ENCODE data around the gene GJC2. TPM values are rescaled to one million over a fixed set of nuclear protein-coding genes. Genes with fewer than 3 reads are reported as not detected.

The GJC2 gene
- total and polyA plus RNA-seq, 8 donors = 0.46 to 26.6 (median 1.5) TPM; not detected in 2

- peak overlapping the region; percentile 65 to 97 (median 88) for H3K4me3 ChIP-seq
- peaks cover 36 to 44% (median 43%) of the 10 kb centered on the region in 4 donors for H3K4me1 ChIP-seq
- WGBS, 5 donors = 20 to 32% (median 23%) methylated on average over 23 to 30 of the region's 30 CpGs
- intact Hi-C loops (cut with DNase I; ENCODE audit: low total_unique reads) = no loop called here
- no peaks in the 10 kb centered on the region for H3K27me3 ChIP-seq
- peak overlapping the region; percentile 97 to 99 (median 99) for H3K27ac ChIP-seq
- TF ChIP-seq POLR2AphosphoS5 (IDR thresholded peaks at IDR 0.05) (peak in 1 of 3 donors; percentile 17), EP300 (IDR thresholded peaks at IDR 0.05) (no peak), POLR2A (IDR thresholded peaks at IDR 0.05) (no peak)
- no peaks in the 10 kb centered on the region for H3K9me3 ChIP-seq
- DNase-seq = no peak
- H3K36me3 ChIP-seq = no peaks in the 10 kb centered on the region
Measured at GRCh38 chr1:228139406-228139930, 10.3 kb upstream of the GJC2 start.

GRCh38 chr1:228139931-228140723 lies 9.6 kb upstream of the GJC2 start, which contains the start of gene GUK1:
GUK1 (plus strand) TSS chr1:228140279; CDS start chr1:228140303, 24 bp downstream.
- Histone ChIP-seq H3K4me1 (peaks cover 38 to 51% (median 50%) of the 10 kb centered on the region in 4 donors), H3K36me3 (peaks cover 0 to 4% (median 2%) of the 10 kb centered on the region in 4 donors), H3K9me3 (no peaks in the 10 kb centered on the region), H3K27ac (peak within 1 kb of the TSS; percentile 97 to 99 (median 99)), H3K27me3 (no peaks in the 10 kb centered on the region), H3K4me3 (peak within 1 kb of the TSS; percentile 65 to 97 (median 88))
- 0 to 2% (median 0%) methylated on average over 22 to 95 of the region's 95 CpGs for WGBS, 5 donors
- intact Hi-C loops (cut with DNase I; ENCODE audit: low total_unique reads) = loop anchor here (10.0 kb wide), 1 partner anchor 45 kb away; no protein-coding TSS in a partner anchor
- peak; percentile 100 for DNase-seq
- TF ChIP-seq CTCF (IDR thresholded peaks at IDR 0.05) (peak in 5 of 7 experiments; percentile 11 to 55 (median 19)), POLR2A (IDR thresholded peaks at IDR 0.05) (peak in 2 of 4 donors; percentile 82 to 98), EP300 (IDR thresholded peaks at IDR 0.05) (no peak), POLR2AphosphoS5 (IDR thresholded peaks at IDR 0.05) (peak; percentile 97 to 99 (median 98))

DNA sequence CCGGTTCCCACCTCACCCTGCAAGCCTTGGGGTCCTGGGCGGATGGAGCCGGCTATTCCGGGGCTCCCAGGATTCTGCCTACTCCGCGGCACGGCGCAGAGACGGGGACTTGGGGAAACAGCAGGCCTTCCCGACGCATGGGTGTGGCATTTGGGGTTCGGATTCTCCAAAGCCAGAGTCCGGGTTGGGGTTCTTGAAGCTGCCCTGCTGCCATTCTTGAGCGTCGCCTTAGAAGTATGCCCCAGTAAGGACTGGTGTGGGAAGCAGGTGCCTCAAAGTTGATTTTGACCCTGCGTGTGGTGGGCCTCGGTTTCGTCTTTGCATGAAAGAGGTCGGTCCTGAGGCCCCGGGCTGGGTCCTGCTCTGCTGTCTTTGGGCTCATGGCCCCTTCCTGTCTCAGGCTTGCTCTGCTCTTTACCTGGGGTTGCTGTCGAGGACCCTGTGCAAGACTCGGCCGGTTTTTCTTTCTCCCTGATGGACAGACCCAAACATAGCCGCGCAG lies 9.0 kb upstream of the GJC2 start:
- peaks cover 38 to 57% (median 53%) of the 10 kb centered on the region in 4 donors for H3K4me1 ChIP-seq
- H3K4me3 ChIP-seq = peak overlapping the region; percentile 65 to 97 (median 88)
- H3K9me3 ChIP-seq = no peaks in the 10 kb centered on the region
- DNase-seq = no peak
- 1 to 4% (median 2%) methylated on average over 15 to 25 of the region's 25 CpGs for WGBS, 5 donors
- peaks cover 0 to 10% (median 8%) of the 10 kb centered on the region in 4 donors for H3K36me3 ChIP-seq
- TF ChIP-seq POLR2AphosphoS5 (IDR thresholded peaks at IDR 0.05) (no peak), EP300 (IDR thresholded peaks at IDR 0.05) (no peak), POLR2A (IDR thresholded peaks at IDR 0.05) (no peak), CTCF (IDR thresholded peaks at IDR 0.05) (no peak)
- H3K27me3 ChIP-seq = no peaks in the 10 kb centered on the region
- intact Hi-C loops (cut with DNase I; ENCODE audit: low total_unique reads) = loop anchor here (10.0 kb wide), 1 partner anchor 46 kb away; no protein-coding TSS in a partner anchor
- H3K27ac ChIP-seq = peak overlapping the region; percentile 97 to 99 (median 99)

GRCh38 chr1:228141226-228142044 lies 8.3 kb upstream of the GJC2 start:
- H3K4me1 ChIP-seq = peaks cover 38 to 61% (median 53%) of the 10 kb centered on the region in 4 donors
- H3K36me3 ChIP-seq = peaks cover 4 to 17% (median 15%) of the 10 kb centered on the region in 4 donors
- peak overlapping the region; percentile 65 to 97 (median 88) for H3K4me3 ChIP-seq
- H3K27me3 ChIP-seq = no peaks in the 10 kb centered on the region
- H3K9me3 ChIP-seq = no peaks in the 10 kb centered on the region
- no peak for TF ChIP-seq POLR2A (IDR thresholded peaks at IDR 0.05)
- peak in 1 of 3 donors; percentile 5 for TF ChIP-seq POLR2AphosphoS5 (IDR thresholded peaks at IDR 0.05)
- no peak for TF ChIP-seq CTCF (IDR thresholded peaks at IDR 0.05)
- WGBS, 5 donors = 9 to 25% (median 19%) methylated on average over 23 to 27 of the region's 27 CpGs
- peak overlapping the region; percentile 97 to 99 (median 99) for H3K27ac ChIP-seq
- DNase-seq = peak; percentile 59 to 78
- intact Hi-C loops (cut with DNase I; ENCODE audit: low total_unique reads) = loop anchor here (10.0 kb wide), 1 partner anchor 47 kb away; no protein-coding TSS in a partner anchor

Data from stomach (tissue), 9 donors.